CD14-positive monocyte (primary cell): ENCODE measurements around the gene TP53I3. TPM values are rescaled to one million over a fixed set of nuclear protein-coding genes. Genes with fewer than 3 reads are reported as not detected.

Experiments used
- DNase-seq, 3 donors: peaks; one replicate each; pipeline ENCODE4 v3.0.0-alpha.2; 2011 to 2022
- H2AFZ ChIP-seq: 2 replicates; pipeline ENCODE4 v1.6.0; 2012; ENCODE audit warnings: mild to moderate bottlenecking, low read depth, low read length, inconsistent platforms; ENCODE audit not compliant: insufficient read depth, poor library complexity, severe bottlenecking
- H3K27ac ChIP-seq, 2 donors: 1 replicate in 1 of 2; 2 replicates in 1 of 2; pipeline ENCODE4 v1.5.1; 2012 to 2013; ENCODE audit warnings: low read length in 2 of 2, control low read depth in 1 of 2, inconsistent platforms in 1 of 2, low read depth in 1 of 2, mild to moderate bottlenecking in 1 of 2
- H3K27me3 ChIP-seq, 2 donors: one replicate each; pipeline versions ENCODE4 v1.6.0 to v1.6.1; 2011 to 2013; ENCODE audit warnings: low read length in 2 of 2; ENCODE audit not compliant: control insufficient read depth in 2 of 2, insufficient read depth in 2 of 2
- H3K36me3 ChIP-seq, 2 donors: replicated peaks in 1 of 2; 1 replicate in 1 of 2; 2 replicates in 1 of 2; pipeline versions ENCODE4 v1.5.1 to v1.6.1; 2012 to 2013; ENCODE audit warnings: low read length in 2 of 2, control low read depth in 1 of 2, inconsistent platforms in 1 of 2, mild to moderate bottlenecking in 1 of 2; ENCODE audit not compliant: insufficient read depth in 2 of 2, control insufficient read depth in 1 of 2
- H3K4me1 ChIP-seq, 2 donors: 1 replicate in 1 of 2; 2 replicates in 1 of 2; pipeline versions ENCODE4 v1.5.1 to v1.6.1; 2012 to 2013; ENCODE audit warnings: low read length in 2 of 2, control low read depth in 1 of 2, inconsistent platforms in 1 of 2, mild to moderate bottlenecking in 1 of 2, moderate library complexity in 1 of 2; ENCODE audit not compliant: insufficient read depth in 2 of 2, control insufficient read depth in 1 of 2
- H3K4me2 ChIP-seq: replicated peaks from 2 replicates; pipeline ENCODE3; 2012; ENCODE audit warnings: low read length, moderate library complexity, mild to moderate bottlenecking; ENCODE audit not compliant: poor library complexity, severe bottlenecking; ENCODE audit errors: extremely low read depth
- H3K4me3 ChIP-seq, 3 experiments: fragments of 200-600 bp in 1 of 3; sonication (generic) in 1 of 3; replicated peaks in 1 of 3; 1 replicate in 2 of 3; 2 replicates in 1 of 3; pipeline ENCODE4 v1.5.1; 2011 to 2013; ENCODE audit warnings: low read length in 3 of 3, mild to moderate bottlenecking in 3 of 3, control low read depth in 2 of 3, low read depth in 2 of 3, inconsistent platforms in 1 of 3, moderate library complexity in 1 of 3
- H3K79me2 ChIP-seq: 2 replicates; pipeline ENCODE4 v1.6.0; 2012; ENCODE audit warnings: mild to moderate bottlenecking, control low read depth, inconsistent platforms, low read length, moderate library complexity; ENCODE audit not compliant: insufficient read depth
- H3K9ac ChIP-seq: 2 replicates; pipeline ENCODE4 v1.6.0; 2017; ENCODE audit warnings: low read length, mild to moderate bottlenecking; ENCODE audit not compliant: insufficient read depth, poor library complexity, severe bottlenecking
- H3K9me3 ChIP-seq, 2 donors: replicated peaks in 1 of 2; 1 replicate in 1 of 2; 2 replicates in 1 of 2; pipeline versions ENCODE4 v1.5.1 to v1.6.1; 2012 to 2013; ENCODE audit warnings: low read length in 2 of 2, control low read depth in 1 of 2; ENCODE audit not compliant: control insufficient read depth in 1 of 2, insufficient read depth in 1 of 2
- H4K20me1 ChIP-seq: 2 replicates; pipeline ENCODE4 v1.6.0; 2012; ENCODE audit warnings: mild to moderate bottlenecking, low read length, control low read depth, moderate library complexity; ENCODE audit not compliant: insufficient read depth
- H3K27ac Mint-ChIP-seq, 7 donors: one replicate each; pipeline ENCODE4 v1.8.0; 2020; ENCODE audit warnings: mild to moderate bottlenecking in 7 of 7, mixed read lengths in 7 of 7, moderate library complexity in 6 of 7, inconsistent platforms in 2 of 7
- H3K27me3 Mint-ChIP-seq, 3 donors: one replicate each; pipeline ENCODE4 v1.8.0; 2021 to 2022; ENCODE audit warnings: low read depth in 3 of 3, mild to moderate bottlenecking in 3 of 3, mixed read lengths in 3 of 3, moderate library complexity in 3 of 3, inconsistent platforms in 1 of 3
- H3K36me3 Mint-ChIP-seq, 2 donors: one replicate each; pipeline ENCODE4 v1.8.0; 2020; ENCODE audit warnings: mixed read lengths in 2 of 2, inconsistent platforms in 1 of 2, mild to moderate bottlenecking in 1 of 2
- H3K4me1 Mint-ChIP-seq: one replicate; pipeline ENCODE4 v1.8.0; 2020; ENCODE audit warnings: mild to moderate bottlenecking, mixed read lengths
- H3K4me3 Mint-ChIP-seq, 2 donors: one replicate each; pipeline ENCODE4 v1.8.0; 2020; ENCODE audit warnings: mild to moderate bottlenecking in 2 of 2, mixed read lengths in 2 of 2, moderate library complexity in 1 of 2
- H3K9me3 Mint-ChIP-seq, 7 donors: one replicate each; pipeline ENCODE4 v1.8.0; 2020 to 2022; ENCODE audit warnings: mixed read lengths in 7 of 7, mild to moderate bottlenecking in 6 of 7, moderate library complexity in 6 of 7, inconsistent platforms in 2 of 7
- CTCF ChIP-seq: fragments of 200-600 bp; IDR thresholded peaks from one replicate; pipeline ENCODE4 v1.8.0; 2022; ENCODE audit warnings: antibody characterized with exemption, mild to moderate bottlenecking
- WGBS: methylation state at CpG from one replicate; pipeline ENCODE4 v1.1.5; 2013; ENCODE audit warnings: missing lambda C conversion rate; ENCODE audit not compliant: insufficient coverage; 5-methylcytosine and 5-hydroxymethylcytosine counted together
- intact Hi-C, 2 donors: fragments of 100-400 bp; cut with micrococcal nuclease; formaldehyde crosslinking; loops; one replicate each; pipeline versions ENCODE4 v1.15.0 to v1.15.1; 2023
- polyA plus RNA-seq, 3 donors: library from polyadenylated mRNA; depleted of rRNA in 1 of 3; unstranded in 2 of 3; stranded (reverse) in 1 of 3; fragments of 300-500 nt in 2 of 3; fragments of >200 nt in 1 of 3; fragmentation: Illumina TruSeq in 2 of 3; gene quantifications; 1 replicate in 2 of 3; 2 replicates in 1 of 3; pipeline ENCODE4 v1.2.3, GENCODE V29; 2012 to 2021

TP53I3 gene
- polyA plus RNA-seq, 3 donors, result 24.5 to 41.7 (median 34.9) TPM

GRCh38 chr2:24050041-24050979 lies 34.3 kb downstream of the TP53I3 start:
- H3K27ac ChIP-seq, result no peak overlapping the region
- Mint-ChIP-seq H3K27me3 (peaks cover 11 to 26% (median 19%) of the 10 kb centered on the region in 3 donors), H3K4me3 (no peak overlapping the region), H3K27ac (no peak overlapping the region), H3K36me3 (no peaks in the 10 kb centered on the region), H3K9me3 (peaks cover 0 to 5% (median 0%) of the 10 kb centered on the region in 7 donors), H3K4me1 (peaks cover 24% of the 10 kb centered on the region)
- H3K4me3 ChIP-seq, result peak overlapping the region; percentile 45 to 84 (median 67)
- peak overlapping the region; percentile 95 for H3K4me2 ChIP-seq
- H3K36me3 ChIP-seq, result no peaks in the 10 kb centered on the region
- H3K9me3 ChIP-seq, result no peaks in the 10 kb centered on the region
- peaks cover 24 to 32% of the 10 kb centered on the region in 2 donors for H3K4me1 ChIP-seq
- WGBS, result 8% methylated on average over 43 of the region's 47 CpGs
- H3K27me3 ChIP-seq, result peaks cover 11 to 21% of the 10 kb centered on the region in 2 donors
- peak overlapping the region; percentile 96 for H2AFZ ChIP-seq
- peaks cover 7% of the 10 kb centered on the region for H3K79me2 ChIP-seq
- DNase-seq, result peak; percentile 18 to 43 (median 40)
- intact Hi-C loops, result no loop called here
- H3K9ac ChIP-seq, result peak overlapping the region; percentile 67
- no peaks in the 10 kb centered on the region for H4K20me1 ChIP-seq
- no peak for TF ChIP-seq CTCF

- Mint-ChIP-seq H3K27me3 (peaks cover 11 to 26% (median 19%) of the 10 kb centered on the region in 3 donors), H3K9me3 (peaks cover 0 to 5% (median 0%) of the 10 kb centered on the region in 7 donors), H3K4me3 (no peak within 1 kb of the TSS), H3K4me1 (peaks cover 24% of the 10 kb centered on the region), H3K36me3 (no peaks in the 10 kb centered on the region), H3K27ac (no peak within 1 kb of the TSS)
- no peak for TF ChIP-seq CTCF
- H3K4me2 ChIP-seq, result peak within 1 kb of the TSS; percentile 95
- no peaks in the 10 kb centered on the region for H3K9me3 ChIP-seq
- H3K27me3 ChIP-seq, result peaks cover 11 to 21% of the 10 kb centered on the region in 2 donors
- DNase-seq, result no peak
- whole genome bisulfite sequencing, result 0% methylated on average over 47 of the region's 52 CpGs
- no peak within 1 kb of the TSS for H3K27ac ChIP-seq
- peaks cover 7% of the 10 kb centered on the region for H3K79me2 ChIP-seq
- peak within 1 kb of the TSS; percentile 96 for H2AFZ ChIP-seq
- intact Hi-C loops, result loop anchor here in 1 of 2 donors (5.0 to 10.0 kb wide), 2 partner anchors 33 to 105 kb away; partner anchors contain the start of genes TP53I3 and UBXN2A
- peaks cover 24 to 32% of the 10 kb centered on the region in 2 donors for H3K4me1 ChIP-seq
- no peaks in the 10 kb centered on the region for H3K36me3 ChIP-seq
- H3K4me3 ChIP-seq, result peak within 1 kb of the TSS; percentile 45 to 84 (median 67)
- H3K9ac ChIP-seq, result peak within 1 kb of the TSS; percentile 67
- no peaks in the 10 kb centered on the region for H4K20me1 ChIP-seq
Measured at GRCh38 chr2:24049485-24050021, 35.1 kb downstream of the TP53I3 start, which contains the start of gene FKBP1B. Gene FKBP1B, plus strand, starts transcription at chr2:24049741. Its CDS starts 109 bp downstream, at chr2:24049850.
